Measurements from ENCODE around the gene CELSR1.

Gene CELSR1

DNA sequence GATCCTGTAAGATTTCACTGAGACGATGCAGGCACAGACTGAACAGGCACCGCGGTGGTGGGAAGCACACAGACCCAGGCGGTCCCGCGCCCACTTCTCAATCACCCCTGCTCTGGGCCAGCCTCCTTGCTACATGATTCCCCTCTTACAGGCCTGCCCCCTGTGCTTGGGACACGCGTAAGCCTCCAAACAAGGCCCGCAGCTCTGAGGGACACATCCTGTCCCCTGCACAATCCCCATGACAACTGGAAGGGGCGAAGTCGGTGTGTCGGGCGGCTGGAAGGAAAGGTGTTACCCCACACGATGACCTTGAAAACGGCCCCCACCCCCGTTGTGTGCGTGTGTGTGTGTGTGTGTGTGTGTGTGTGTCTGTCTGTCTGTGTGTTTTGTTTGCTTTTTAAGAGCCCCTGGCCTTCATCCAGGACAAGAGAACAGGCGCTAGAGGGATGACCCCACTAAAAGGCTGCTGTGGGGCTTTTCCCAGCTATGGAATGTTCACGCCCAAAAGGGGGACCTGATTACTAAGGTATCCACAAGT is 13.1 kb downstream of the CELSR1 start:
- no peak overlapping the region for H3K4me3 ChIP-seq (ENCODE audit: low read length)
- DNase-seq (ENCODE audit: low read depth) = no peak
- TF ChIP-seq, protein P1, sequence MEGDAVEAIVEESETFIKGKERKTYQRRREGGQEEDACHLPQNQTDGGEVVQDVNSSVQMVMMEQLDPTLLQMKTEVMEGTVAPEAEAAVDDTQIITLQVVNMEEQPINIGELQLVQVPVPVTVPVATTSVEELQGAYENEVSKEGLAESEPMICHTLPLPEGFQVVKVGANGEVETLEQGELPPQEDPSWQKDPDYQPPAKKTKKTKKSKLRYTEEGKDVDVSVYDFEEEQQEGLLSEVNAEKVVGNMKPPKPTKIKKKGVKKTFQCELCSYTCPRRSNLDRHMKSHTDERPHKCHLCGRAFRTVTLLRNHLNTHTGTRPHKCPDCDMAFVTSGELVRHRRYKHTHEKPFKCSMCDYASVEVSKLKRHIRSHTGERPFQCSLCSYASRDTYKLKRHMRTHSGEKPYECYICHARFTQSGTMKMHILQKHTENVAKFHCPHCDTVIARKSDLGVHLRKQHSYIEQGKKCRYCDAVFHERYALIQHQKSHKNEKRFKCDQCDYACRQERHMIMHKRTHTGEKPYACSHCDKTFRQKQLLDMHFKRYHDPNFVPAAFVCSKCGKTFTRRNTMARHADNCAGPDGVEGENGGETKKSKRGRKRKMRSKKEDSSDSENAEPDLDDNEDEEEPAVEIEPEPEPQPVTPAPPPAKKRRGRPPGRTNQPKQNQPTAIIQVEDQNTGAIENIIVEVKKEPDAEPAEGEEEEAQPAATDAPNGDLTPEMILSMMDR (IDR thresholded peaks at IDR 0.05; ENCODE audit: insufficient read depth, low read depth, low read length, missing control alignments) = no peak

DNA sequence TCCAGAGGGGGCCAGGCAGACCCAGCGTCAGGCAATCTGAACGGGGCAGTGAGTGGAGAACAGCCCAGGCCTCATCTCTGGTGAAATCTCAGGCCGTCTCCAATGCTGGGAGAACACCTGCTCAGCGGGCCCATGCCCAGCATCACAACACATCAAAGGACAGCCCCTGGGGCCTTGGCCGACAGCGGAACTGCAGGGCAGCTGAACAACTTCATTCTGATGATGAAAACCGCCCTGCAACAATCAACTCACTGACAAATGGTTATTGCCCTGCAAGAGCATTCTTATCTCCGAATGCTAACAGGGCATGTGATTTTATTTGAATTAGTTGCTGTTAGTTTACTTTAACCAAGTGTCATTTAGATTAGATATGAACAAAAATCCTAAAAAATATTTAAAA is 14.6 kb downstream of the CELSR1 start:
- no peak overlapping the region for H3K4me3 ChIP-seq (ENCODE audit: low read length)
- TF ChIP-seq, protein P1 (IDR thresholded peaks at IDR 0.05; ENCODE audit: insufficient read depth, low read depth, low read length, missing control alignments) = no peak
- no peak for DNase-seq (ENCODE audit: low read depth)

DNA sequence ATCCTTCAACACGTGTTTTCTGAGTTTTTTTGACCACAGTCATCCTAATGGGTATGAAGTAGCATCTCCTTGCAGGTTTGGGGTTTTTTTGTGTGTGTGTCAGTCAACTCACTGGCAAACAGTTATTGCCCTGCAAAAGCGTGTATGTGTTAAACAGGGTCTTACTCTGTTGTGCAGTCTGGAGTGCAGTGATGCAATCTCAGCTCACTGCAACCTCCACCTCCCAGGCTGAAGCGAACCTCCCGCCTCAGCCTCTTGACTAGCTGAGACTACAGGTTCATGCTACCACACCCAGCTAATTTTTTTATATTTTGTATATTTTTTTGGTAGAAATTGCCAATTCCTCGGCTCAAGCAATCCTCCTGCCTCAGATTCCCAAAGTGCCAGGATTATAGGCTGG is 15.4 kb downstream of the CELSR1 start:
- no peak overlapping the region for H3K4me3 ChIP-seq (ENCODE audit: low read length)
- TF ChIP-seq, protein P1 (IDR thresholded peaks at IDR 0.05; ENCODE audit: insufficient read depth, low read depth, low read length, missing control alignments) = no peak
- no peak for DNase-seq (ENCODE audit: low read depth)

DNA sequence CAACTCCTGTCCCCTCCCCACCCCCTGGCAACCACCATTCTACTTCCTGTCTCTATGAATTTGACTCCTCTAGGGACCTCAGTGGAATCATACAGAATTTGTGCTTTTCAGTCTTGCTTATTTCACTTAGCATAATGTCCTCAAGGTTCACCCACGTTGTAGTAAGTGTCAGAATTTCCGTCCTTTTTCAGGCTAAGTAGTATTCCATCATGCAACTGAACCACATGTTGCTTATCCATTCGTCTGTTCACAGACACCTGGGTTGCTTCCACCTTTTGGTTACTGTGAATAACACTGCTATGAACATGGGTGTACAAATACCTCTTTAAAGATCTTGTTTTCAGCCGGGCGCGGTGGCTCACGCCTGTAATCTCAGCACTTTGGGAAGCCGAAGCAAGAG is 16.5 kb downstream of the CELSR1 start:
- H3K4me3 ChIP-seq (ENCODE audit: low read length) = no peak overlapping the region
- TF ChIP-seq, protein P1 (IDR thresholded peaks at IDR 0.05; ENCODE audit: insufficient read depth, low read depth, low read length, missing control alignments) = no peak
- no peak for DNase-seq (ENCODE audit: low read depth)

DNA sequence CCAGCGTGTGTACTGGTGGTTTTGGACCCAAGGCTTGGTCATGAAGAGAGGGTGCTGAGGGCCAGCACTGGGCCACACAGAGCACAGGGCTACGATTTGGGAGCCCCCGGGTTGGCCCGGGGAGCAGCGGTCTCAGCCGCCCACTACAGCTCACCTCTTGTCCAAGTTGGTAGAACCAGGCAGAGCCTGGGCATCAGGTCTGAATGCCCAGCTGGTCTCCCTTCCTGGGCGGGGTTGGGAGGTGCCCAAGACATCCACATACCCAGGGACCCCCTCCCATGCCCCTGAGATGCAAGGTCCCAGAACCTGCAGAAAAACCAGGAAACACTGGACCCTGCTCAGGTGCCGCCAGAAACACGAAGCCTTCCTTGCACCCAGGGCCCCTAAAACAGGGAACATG is 18.0 kb downstream of the CELSR1 start:
- TF ChIP-seq, protein P1 (IDR thresholded peaks at IDR 0.05; ENCODE audit: insufficient read depth, low read depth, low read length, missing control alignments) = no peak
- no peak for DNase-seq (ENCODE audit: low read depth)
- no peak overlapping the region for H3K4me3 ChIP-seq (ENCODE audit: low read length)

DNA sequence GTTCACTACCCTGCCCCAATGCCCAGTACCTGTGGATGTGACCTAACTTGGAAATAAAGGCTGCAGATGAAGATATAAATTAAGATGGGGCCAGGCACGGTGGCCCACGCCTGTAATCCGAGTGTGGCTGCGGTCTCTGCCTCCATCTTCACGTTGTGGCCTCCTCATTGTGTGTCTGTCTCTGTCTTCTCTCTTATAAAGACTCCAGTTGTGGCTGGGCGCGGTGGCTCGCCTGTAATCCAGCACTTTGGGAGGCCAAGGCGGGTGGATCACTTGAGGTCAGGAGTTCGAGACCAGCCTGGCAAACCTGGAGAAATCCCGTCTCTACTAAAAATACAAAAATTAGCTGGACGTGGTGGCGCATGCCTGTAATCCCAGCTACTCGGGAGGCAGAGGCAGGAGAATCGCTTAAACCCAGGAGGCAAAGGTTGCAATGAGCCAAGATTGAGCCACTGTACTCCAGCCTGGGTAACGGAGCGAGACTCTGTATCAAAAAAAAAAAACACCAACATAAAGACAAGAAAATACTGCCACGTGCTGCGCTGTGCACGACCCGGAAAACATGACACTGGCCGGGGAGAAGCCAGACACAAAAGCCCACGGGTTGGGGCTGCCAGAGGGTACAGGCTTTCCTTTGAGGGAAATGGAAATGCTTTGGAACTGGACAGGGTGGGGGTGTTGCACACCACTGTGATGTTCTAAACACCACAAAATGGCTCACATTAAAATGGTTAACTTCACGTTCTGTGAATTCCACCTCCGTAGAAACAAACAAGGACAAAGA is 18.7 kb downstream of the CELSR1 start:
- TF ChIP-seq, protein P1 (IDR thresholded peaks at IDR 0.05; ENCODE audit: insufficient read depth, low read depth, low read length, missing control alignments) = no peak
- no peak overlapping the region for H3K4me3 ChIP-seq (ENCODE audit: low read length)
- DNase-seq (ENCODE audit: low read depth) = no peak

DNA sequence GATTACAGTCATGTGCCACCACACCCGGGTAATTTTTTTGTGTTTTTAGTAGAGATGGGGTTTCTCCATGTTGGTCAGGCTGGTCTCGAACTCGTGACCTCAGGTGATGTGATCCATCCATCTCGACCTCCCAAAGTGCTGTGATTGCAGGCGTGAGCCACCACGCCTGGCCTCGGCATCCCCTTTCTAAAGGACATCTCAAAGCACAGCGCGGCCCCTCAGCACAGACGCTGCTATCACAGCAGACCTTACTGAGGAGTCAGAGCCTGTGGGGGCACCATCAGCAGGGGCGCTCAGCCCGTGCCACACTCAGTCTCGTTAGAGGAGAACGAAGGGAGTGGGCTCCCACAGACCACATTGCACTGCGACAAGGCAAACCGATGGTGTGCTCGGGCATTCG is 19.4 kb downstream of the CELSR1 start:
- TF ChIP-seq, protein P1 (IDR thresholded peaks at IDR 0.05; ENCODE audit: insufficient read depth, low read depth, low read length, missing control alignments) = no peak
- H3K4me3 ChIP-seq (ENCODE audit: low read length) = no peak overlapping the region
- DNase-seq (ENCODE audit: low read depth) = no peak
